H1 (cell line): Measurements from ENCODE around the gene RALGAPA1. TPM values are rescaled to one million over a fixed set of nuclear protein-coding genes. Genes with fewer than 3 reads are reported as not detected.

ENCODE experiments used
- CTCF ChIA-PET: fragments of 300-600 bp; sonication (Branson Sonifier 250); formaldehyde crosslinking; loops from one replicate; lab custom pipeline; 2021; ENCODE audit not compliant: partially characterized antibody; lab: Charles Lee
- POLR2A ChIA-PET: fragments of 300-600 bp; sonication (Branson Sonifier 250); formaldehyde crosslinking; loops from one replicate; lab custom pipeline; 2021; ENCODE audit warnings: inconsistent platforms; ENCODE audit not compliant: partially characterized antibody; lab: Charles Lee
- DNase-seq, 2 experiments: peaks; one replicate each; pipeline versions ENCODE4 v3.0.0 to v3.0.0-alpha.2; 2010 to 2022; ENCODE audit warnings: low spot score in 2 of 2, low read depth in 1 of 2, mixed read lengths in 1 of 2
- FAIRE-seq: peaks from 2 replicates; lab custom pipeline; 2011; peaks lifted over from hg19 to GRCh38; lab: Jason Lieb, UNC
- H2AFZ ChIP-seq: 2 replicates; pipeline ENCODE4 v1.8.1; 2012; ENCODE audit warnings: low read length, inconsistent platforms
- H2AK5ac ChIP-seq: 2 replicates; pipeline ENCODE4 v1.6.1; 2013; ENCODE audit warnings: low read depth, low read length
- H2BK120ac ChIP-seq: replicated peaks from 2 replicates; pipeline ENCODE3; 2013; ENCODE audit warnings: low read depth, low read length, inconsistent platforms
- H2BK12ac ChIP-seq: 2 replicates; pipeline ENCODE4 v1.6.1; 2013; ENCODE audit warnings: low read depth, low read length
- H2BK15ac ChIP-seq: 2 replicates; pipeline ENCODE4 v1.6.1; 2013; ENCODE audit warnings: low read length
- H2BK20ac ChIP-seq: 2 replicates; pipeline ENCODE4 v1.6.1; 2013; ENCODE audit warnings: low read length
- H2BK5ac ChIP-seq: 2 replicates; pipeline ENCODE4 v1.6.1; 2013; ENCODE audit warnings: low read depth, low read length
- H3K14ac ChIP-seq: 2 replicates; pipeline ENCODE4 v1.6.1; 2013; ENCODE audit warnings: inconsistent platforms; ENCODE audit not compliant: insufficient read length
- H3K18ac ChIP-seq: 2 replicates; pipeline ENCODE4 v1.6.1; 2013; ENCODE audit warnings: low read length; ENCODE audit errors: extremely low read depth
- H3K23ac ChIP-seq: 2 replicates; pipeline ENCODE4 v1.6.1; 2013; ENCODE audit warnings: inconsistent platforms; ENCODE audit not compliant: insufficient read length
- H3K23me2 ChIP-seq: 2 replicates; pipeline ENCODE4 v1.6.1; 2013; ENCODE audit warnings: low read depth, low read length
- H3K27ac ChIP-seq: 2 replicates; pipeline ENCODE4 v1.6.1; 2011; ENCODE audit warnings: low read depth, low read length, inconsistent platforms
- H3K27me3 ChIP-seq, 4 experiments: replicated peaks in 1 of 4; 1 replicate in 1 of 4; 2 replicates in 3 of 4; pipeline versions ENCODE4 v1.6.1 to v1.8.1; 2011 to 2013; ENCODE audit warnings: low read length in 3 of 4, mild to moderate bottlenecking in 3 of 4, inconsistent platforms in 2 of 4, mixed read lengths in 2 of 4, moderate library complexity in 1 of 4; ENCODE audit not compliant: control insufficient read depth in 3 of 4, insufficient read depth in 3 of 4; ENCODE audit errors: extremely low read depth in 1 of 4
- H3K36me3 ChIP-seq, 4 experiments: 2 replicates each; pipeline versions ENCODE4 v1.6.1 to v1.8.1; 2011 to 2013; ENCODE audit warnings: mild to moderate bottlenecking in 4 of 4, low read length in 3 of 4, moderate library complexity in 2 of 4, control low read depth in 1 of 4, inconsistent platforms in 1 of 4; ENCODE audit not compliant: insufficient read depth in 4 of 4, control insufficient read depth in 2 of 4
- H3K4ac ChIP-seq: replicated peaks from 2 replicates; pipeline ENCODE3; 2013; ENCODE audit warnings: low read length, low read depth, mixed read lengths, inconsistent platforms; ENCODE audit not compliant: insufficient read length
- H3K4me1 ChIP-seq, 4 experiments: replicated peaks in 1 of 4; 1 replicate in 1 of 4; 2 replicates in 3 of 4; pipeline versions ENCODE4 v1.6.1 to v1.8.1; 2011 to 2013; ENCODE audit warnings: low read length in 3 of 4, inconsistent platforms in 2 of 4, mixed read lengths in 1 of 4; ENCODE audit not compliant: insufficient read depth in 4 of 4, control insufficient read depth in 3 of 4
- H3K4me2 ChIP-seq, 2 experiments: 2 replicates each; pipeline versions ENCODE4 v1.6.1 to v1.8.1; 2011 to 2013; ENCODE audit warnings: low read depth in 2 of 2, low read length in 2 of 2, control low read depth in 1 of 2, inconsistent platforms in 1 of 2, mild to moderate bottlenecking in 1 of 2; ENCODE audit not compliant: insufficient read depth in 1 of 2
- H3K4me3 ChIP-seq, 4 experiments: fragments of 200-600, 300-600 bp in 1 of 4; sonication (generic), shearing (Covaris generic), sonication (Bioruptor Twin) in 1 of 4; 2 replicates each; pipeline versions ENCODE4 v1.5.1 to v1.8.1; 2011 to 2016; ENCODE audit warnings: low read length in 4 of 4, low read depth in 3 of 4, control low read depth in 2 of 4, inconsistent platforms in 2 of 4, mild to moderate bottlenecking in 2 of 4, mixed read lengths in 1 of 4, moderate library complexity in 1 of 4; ENCODE audit not compliant: insufficient read depth in 2 of 4; ENCODE audit errors: extremely low read depth in 1 of 4
- H3K56ac ChIP-seq: replicated peaks from 2 replicates; pipeline ENCODE3; 2013; ENCODE audit warnings: low read depth, mild to moderate bottlenecking, mixed read lengths, low read length, inconsistent platforms; ENCODE audit not compliant: insufficient read length
- H3K79me1 ChIP-seq: 2 replicates; pipeline ENCODE4 v1.6.1; 2013; ENCODE audit warnings: low read depth, low read length, control low read depth
- H3K79me2 ChIP-seq, 2 experiments: 2 replicates each; pipeline versions ENCODE4 v1.6.1 to v1.8.1; 2012 to 2013; ENCODE audit warnings: low read length in 2 of 2, mild to moderate bottlenecking in 2 of 2, inconsistent platforms in 1 of 2; ENCODE audit not compliant: insufficient read depth in 2 of 2, control insufficient read depth in 1 of 2
- H3K9ac ChIP-seq, 4 experiments: replicated peaks in 1 of 4; 1 replicate in 1 of 4; 2 replicates in 3 of 4; pipeline versions ENCODE4 v1.6.1 to v1.8.1; 2011 to 2013; ENCODE audit warnings: low read depth in 3 of 4, low read length in 3 of 4, control low read depth in 2 of 4, mild to moderate bottlenecking in 2 of 4, moderate library complexity in 2 of 4, inconsistent platforms in 1 of 4; ENCODE audit errors: extremely low read depth in 1 of 4
- H3K9me3 ChIP-seq, 2 experiments: 2 replicates each; pipeline versions ENCODE4 v1.6.1 to v1.8.1; 2012 to 2013; ENCODE audit warnings: mild to moderate bottlenecking in 2 of 2, moderate library complexity in 2 of 2, control low read depth in 1 of 2, inconsistent platforms in 1 of 2, low read depth in 1 of 2, low read length in 1 of 2, mixed read lengths in 1 of 2; ENCODE audit not compliant: insufficient read depth in 2 of 2
- H4K20me1 ChIP-seq, 2 experiments: replicated peaks in 1 of 2; 2 replicates each; pipeline versions ENCODE3 to v1.8.1; 2011 to 2013; ENCODE audit warnings: inconsistent platforms in 2 of 2, low read length in 2 of 2, mild to moderate bottlenecking in 1 of 2; ENCODE audit not compliant: insufficient read depth in 2 of 2, control insufficient read depth in 1 of 2
- H4K5ac ChIP-seq: 2 replicates; pipeline ENCODE4 v1.6.1; 2013; ENCODE audit warnings: low read length, low read depth, mixed read lengths, inconsistent platforms; ENCODE audit not compliant: insufficient read length
- H4K8ac ChIP-seq: 2 replicates; pipeline ENCODE4 v1.8.0; 2013; ENCODE audit warnings: mild to moderate bottlenecking, moderate library complexity, low read length, inconsistent platforms; ENCODE audit not compliant: insufficient read depth; ENCODE audit errors: extremely low read depth
- H4K91ac ChIP-seq: replicated peaks from 2 replicates; pipeline ENCODE3; 2013; ENCODE audit warnings: low read length, mixed read lengths, inconsistent platforms; ENCODE audit not compliant: insufficient read length
- BCL11A ChIP-seq, 2 experiments: IDR thresholded peaks; one replicate each; pipeline ENCODE4 v1.6.1; 2011; ENCODE audit warnings: low read depth in 2 of 2, low read length in 2 of 2, mild to moderate bottlenecking in 2 of 2
- CHD2 ChIP-seq: IDR thresholded peaks from 2 replicates; pipeline ENCODE4 v1.6.1; 2012; ENCODE audit warnings: low read length, improper control_type of control experiment
- GABPA ChIP-seq: IDR thresholded peaks from 2 replicates; pipeline ENCODE4 v1.6.1; 2011; ENCODE audit warnings: mild to moderate bottlenecking, low read length, moderate library complexity, borderline replicate concordance; ENCODE audit not compliant: insufficient read depth
- HDAC2 ChIP-seq, 2 experiments: fragments of 300-600 bp in 1 of 2; sonication (generic) in 1 of 2; IDR thresholded peaks; 2 replicates each; pipeline ENCODE4 v1.6.1; 2011 to 2012; ENCODE audit warnings: low read depth in 2 of 2, low read length in 2 of 2, mild to moderate bottlenecking in 2 of 2, moderate library complexity in 2 of 2, borderline replicate concordance in 1 of 2, inconsistent platforms in 1 of 2
- JUND ChIP-seq: IDR thresholded peaks from 2 replicates; pipeline ENCODE4 v1.6.1; 2011; ENCODE audit warnings: mild to moderate bottlenecking, improper control_type of control experiment, low read length
- MAX ChIP-seq: IDR thresholded peaks from 2 replicates; pipeline ENCODE4 v1.6.1; 2012; ENCODE audit warnings: inconsistent platforms
- SAP30 ChIP-seq: fragments of 300-600 bp; sonication (generic); IDR thresholded peaks from 2 replicates; pipeline ENCODE4 v1.7.1; 2012; ENCODE audit warnings: low read length, moderate library complexity, mild to moderate bottlenecking, inconsistent platforms; ENCODE audit not compliant: insufficient read depth, insufficient replicate concordance
- SIN3A ChIP-seq, 2 experiments: IDR thresholded peaks in 1 of 2; conservative IDR thresholded peaks in 1 of 2; 2 replicates each; pipeline ENCODE4 v1.6.1; 2011 to 2012; ENCODE audit warnings: low read length in 2 of 2, improper control_type of control experiment in 1 of 2, low read depth in 1 of 2, mild to moderate bottlenecking in 1 of 2
- SP2 ChIP-seq: IDR thresholded peaks from 2 replicates; pipeline ENCODE4 v1.6.1; 2012; ENCODE audit warnings: mild to moderate bottlenecking, low read length, inconsistent platforms
- SP4 ChIP-seq: IDR thresholded peaks from 2 replicates; pipeline ENCODE4 v1.6.1; 2012; ENCODE audit warnings: low read length, inconsistent platforms
- YY1 ChIP-seq: IDR thresholded peaks from 2 replicates; pipeline ENCODE4 v1.6.1; 2011; ENCODE audit warnings: low read depth, mild to moderate bottlenecking, low read length
- ZNF274 ChIP-seq: IDR thresholded peaks from 2 replicates; pipeline ENCODE4 v1.7.0; 2012; ENCODE audit warnings: low read length, borderline replicate concordance; ENCODE audit errors: extremely low read depth
- whole genome bisulfite sequencing, 2 experiments: shearing (Covaris generic) in 1 of 2; methylation state at CpG; one replicate each; pipeline versions ENCODE4 v1.1.6 to v1.1.7; 2013 to 2015; ENCODE audit warnings: low lambda C conversion rate in 2 of 2, mixed read lengths in 2 of 2, inconsistent platforms in 1 of 2, low coverage in 1 of 2, missing lambda C conversion rate in 1 of 2; ENCODE audit not compliant: insufficient replicate concordance in 2 of 2, insufficient coverage in 1 of 2, insufficient read length in 1 of 2; ENCODE audit errors: extremely low coverage in 1 of 2, missing lambda C conversion rate in 1 of 2; 5-methylcytosine and 5-hydroxymethylcytosine counted together
- polyA plus RNA-seq, 7 experiments: library from polyadenylated mRNA; depleted of rRNA in 3 of 7; stranded (reverse) in 5 of 7; unstranded in 2 of 7; fragments of >200 nt in 5 of 7; fragments of 200-250 nt in 2 of 7; gene quantifications; 1 replicate in 5 of 7; 2 replicates in 1 of 7; 4 replicates in 1 of 7; pipeline versions ENCODE4 v1.2.1 to v1.2.3, GENCODE V29; 2011 to 2013; ENCODE audit warnings: missing spikeins in 2 of 7, mixed read lengths in 2 of 7
- total RNA-seq: library from RNA; stranded (reverse); fragmentation: NEBNext Ultra II Directional; extraction: Animal tissue kit (Norgen Biotek cat#: 25700); gene quantifications from 2 replicates; pipeline ENCODE4 v1.2.1, GENCODE V29; 2021

RALGAPA1 gene
- total and polyA plus RNA-seq, 2 of the 8 experiments (the other 6 are each of a cell fraction or from before 2014, with no cell fraction given) = 4.2 to 26.7 TPM

DNA sequence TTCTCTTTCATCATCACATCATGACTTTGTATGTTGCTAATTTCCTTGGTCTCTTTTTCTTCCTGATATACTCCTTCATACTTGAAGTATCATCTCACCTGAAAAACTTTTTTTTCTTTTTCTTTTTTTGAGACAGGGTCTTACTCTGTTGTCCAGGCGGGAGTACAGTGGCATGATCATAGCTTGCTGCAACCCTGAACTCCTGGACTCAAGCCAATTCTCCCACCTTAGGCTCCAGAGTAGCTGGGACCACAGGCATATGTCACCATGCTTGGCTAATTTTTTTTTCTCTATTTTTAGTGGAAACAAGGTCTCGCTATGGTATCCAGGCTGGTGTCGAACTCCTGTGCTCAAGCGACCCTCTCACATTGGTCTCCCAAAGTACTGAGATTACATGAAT, 107.6 kb downstream of the RALGAPA1 start:
- Histone ChIP-seq H3K27ac (no peak overlapping the region), H4K91ac (no peak overlapping the region), H2BK15ac (no peak overlapping the region), H3K4me3 (no peak overlapping the region), H3K27me3 (no peaks in the 10 kb centered on the region), H4K20me1 (no peaks in the 10 kb centered on the region), H3K18ac (no peak overlapping the region), H3K4ac (no peak overlapping the region), H4K5ac (no peak overlapping the region), H3K14ac (no peak overlapping the region), H2AFZ (no peak overlapping the region), H2BK20ac (no peak overlapping the region), H3K9me3 (no peaks in the 10 kb centered on the region), H3K79me2 (no peaks in the 10 kb centered on the region), H2AK5ac (no peak overlapping the region), H2BK120ac (no peak overlapping the region), H3K4me2 (no peak overlapping the region), H2BK5ac (no peak overlapping the region), H3K23ac (no peak overlapping the region), H3K56ac (no peak overlapping the region), H3K4me1 (peaks cover 0 to 2% (median under 1%) of the 10 kb centered on the region in 4 experiments; a peak in 1 of 7 replicates), H3K9ac (no peak overlapping the region), H4K8ac (no peak overlapping the region), H3K23me2 (no peaks in the 10 kb centered on the region), H2BK12ac (no peak overlapping the region), H3K79me1 (no peaks in the 10 kb centered on the region), H3K36me3 (no peaks in the 10 kb centered on the region)
- FAIRE-seq (no peak), DNase-seq (no peak)
- ChIA-PET CTCF (no interaction called here), POLR2A (no interaction called here)
- 93% methylated on average over 4 of the region's 4 CpGs; no CpG with 5 or more reads in 1 of the 2 experiments for WGBS, 2 experiments
- TF ChIP-seq SAP30 (no peak), YY1 (no peak), SP4 (no peak), CHD2 (no peak), BCL11A (IDR thresholded peaks at IDR 0.05; ENCODE audit: low read depth in 2 of 2, low read length in 2 of 2) (no peak), ZNF274 (no peak), SIN3A (conservative IDR thresholded peaks at IDR 0.05 in 1 of 2, IDR thresholded peaks at IDR 0.05 in 1 of 2; ENCODE audit: low read depth in 1 of 2, low read length in 2 of 2) (no peak), SP2 (no peak), GABPA (no peak), HDAC2 (IDR thresholded peaks at IDR 0.05; ENCODE audit: borderline replicate concordance in 1 of 2, low read depth in 2 of 2, low read length in 2 of 2) (no peak), MAX (no peak), JUND (no peak)
